K562 (cell line): ENCODE results near the gene PRKAG1. TPM values are rescaled to one million over a fixed set of nuclear protein-coding genes. Genes with fewer than 3 reads are reported as not detected.

Source experiments
- ATF1 ChIP-seq, 2 experiments: fragments of 450-650 bp in 1 of 2; IDR thresholded peaks; 2 replicates each; pipeline ENCODE4 v1.6.1; 2016; ENCODE audit warnings: missing compliant biosample characterization in 1 of 2, missing genetic modification characterization in 1 of 2
- HLTF ChIP-seq: fragments of 450-650 bp; IDR thresholded peaks from 2 replicates; pipeline ENCODE4 v1.6.1; 2016
- NCOA6 ChIP-seq: fragments of 450-650 bp; IDR thresholded peaks from 2 replicates; pipeline ENCODE4 v1.6.1; 2017; ENCODE audit warnings: mild to moderate bottlenecking
- SAFB ChIP-seq: fragments of 200-400 bp; formaldehyde crosslinking; IDR thresholded peaks from 2 replicates; pipeline ENCODE4 v1.6.1; 2017; ENCODE audit warnings: low read depth, low read length, borderline replicate concordance
- SNRNP70 ChIP-seq: fragments of 200-400 bp; formaldehyde crosslinking; optimal IDR thresholded peaks from 2 replicates; pipeline ENCODE3; 2017; ENCODE audit warnings: low read depth, low read length
- ZFX ChIP-seq: sonication (generic); formaldehyde crosslinking; IDR thresholded peaks from 2 replicates; pipeline ENCODE4 v1.8.0; 2022; ENCODE audit warnings: mild to moderate bottlenecking, missing genetic modification reagents, moderate library complexity
- ZNF444 ChIP-seq: fragments of 250-450 bp; sonication (Bioruptor Pico); IDR thresholded peaks from 2 replicates; pipeline ENCODE4 v1.4.0; 2020; ENCODE audit warnings: mild to moderate bottlenecking, moderate library complexity
- polyA plus RNA-seq, 8 experiments: library from polyadenylated mRNA; depleted of rRNA in 4 of 8; stranded (reverse) in 5 of 8; unstranded in 3 of 8; fragments of >200 nt; fragmentation: Nextera tagmentation in 2 of 8; fragmentation: Illumina TruSeq in 1 of 8; extraction: Ambion mirVana in 2 of 8; extraction: Trizol in 1 of 8; gene quantifications; 2 replicates each; pipeline versions ENCODE4 v1.2.1 to v1.2.3, GENCODE V29; 2011 to 2014; ENCODE audit warnings: inconsistent platforms in 1 of 8, missing spikeins in 1 of 8
- total RNA-seq, 7 experiments: library from RNA; depleted of rRNA in 6 of 7; stranded (reverse); fragments of >200 nt in 6 of 7; fragmentation: Illumina TruSeq in 2 of 7; extraction: Trizol in 2 of 7; gene quantifications; 2 replicates each; pipeline versions ENCODE4 v1.2.1 to v1.2.3, GENCODE V29; 2011 to 2021; ENCODE audit warnings: low replicate concordance in 1 of 7
- TF ChIP-seq, protein P1 (sequence below): sonication (generic); formaldehyde crosslinking; IDR thresholded peaks from 2 replicates; pipeline ENCODE4 v1.8.0; 2023; ENCODE audit warnings: mild to moderate bottlenecking, missing genetic modification reagents
- TF ChIP-seq, protein P2 (sequence below), 2 experiments: fragments of 200-800 bp in 1 of 2; sonication (Bioruptor generic) in 1 of 2; sonication (generic) in 1 of 2; formaldehyde crosslinking in 1 of 2; IDR thresholded peaks in 1 of 2; conservative IDR thresholded peaks in 1 of 2; 2 replicates each; pipeline versions ENCODE4 v1.5.0 to v1.6.1; 2016 to 2020; ENCODE audit warnings: missing compliant biosample characterization in 1 of 2, missing genetic modification characterization in 1 of 2, missing genetic modification reagents in 1 of 2
- TF ChIP-seq, protein P3 (sequence below), 3 experiments: IDR thresholded peaks in 2 of 3; conservative IDR thresholded peaks in 1 of 3; 2 replicates each; pipeline ENCODE4 v1.5.1; 2011 to 2012; ENCODE audit warnings: low read length in 3 of 3, mild to moderate bottlenecking in 3 of 3, control low read depth in 2 of 3, improper control_type of control experiment in 1 of 3, inconsistent platforms in 1 of 3, low read depth in 1 of 3, mixed read lengths in 1 of 3, moderate library complexity in 1 of 3; ENCODE audit not compliant: insufficient read depth in 2 of 3
- TF ChIP-seq, protein P4 (sequence below): fragments of 200-600 bp; sonication (generic); IDR thresholded peaks from one replicate; pipeline ENCODE4 v1.6.1; 2012; ENCODE audit warnings: mild to moderate bottlenecking, low read depth, low read length, inconsistent platforms

Gene PRKAG1
- total and polyA plus RNA-seq, 9 of the 15 experiments (the other 6 are each of a cell fraction or from before 2014, with no cell fraction given), result 51.1 to 126 (median 79.1) TPM

DNA sequence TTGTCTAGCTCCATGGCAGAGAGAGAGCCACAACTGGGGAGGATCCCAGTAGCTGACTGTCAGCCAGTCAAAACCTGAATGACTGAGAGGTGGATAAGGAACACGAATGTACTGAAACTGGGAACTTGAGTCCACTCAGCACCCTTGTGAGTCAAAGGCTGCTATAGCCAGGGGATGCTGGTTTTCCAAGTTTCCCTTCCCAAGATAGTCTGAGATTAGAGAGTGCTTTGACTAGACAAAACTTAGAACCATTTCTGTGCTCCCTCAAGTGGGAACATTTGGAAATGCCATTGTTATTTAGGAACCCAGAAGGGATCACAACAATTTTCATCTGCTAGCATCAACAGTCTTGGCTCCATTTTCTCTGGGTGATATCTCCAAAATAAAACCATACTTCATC, 4.0 kb downstream of the PRKAG1 start (continued):
- TF ChIP-seq, protein P1, sequence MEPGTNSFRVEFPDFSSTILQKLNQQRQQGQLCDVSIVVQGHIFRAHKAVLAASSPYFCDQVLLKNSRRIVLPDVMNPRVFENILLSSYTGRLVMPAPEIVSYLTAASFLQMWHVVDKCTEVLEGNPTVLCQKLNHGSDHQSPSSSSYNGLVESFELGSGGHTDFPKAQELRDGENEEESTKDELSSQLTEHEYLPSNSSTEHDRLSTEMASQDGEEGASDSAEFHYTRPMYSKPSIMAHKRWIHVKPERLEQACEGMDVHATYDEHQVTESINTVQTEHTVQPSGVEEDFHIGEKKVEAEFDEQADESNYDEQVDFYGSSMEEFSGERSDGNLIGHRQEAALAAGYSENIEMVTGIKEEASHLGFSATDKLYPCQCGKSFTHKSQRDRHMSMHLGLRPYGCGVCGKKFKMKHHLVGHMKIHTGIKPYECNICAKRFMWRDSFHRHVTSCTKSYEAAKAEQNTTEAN (CRISPR knock-in tag), result no peak
- TF ChIP-seq SAFB (no peak), HLTF (no peak), ATF1 (CRISPR knock-in tag; IDR thresholded peaks at IDR 0.05) (no peak), ATF1 (tag; IDR thresholded peaks at IDR 0.05) (0 out of 2 replicates have a peak, but pooled peaks have one; percentile 18), ZFX (CRISPR knock-in tag) (0 out of 2 replicates have a peak, but pooled peaks have one; percentile 20), ZNF444 (CRISPR knock-in tag) (no peak), NCOA6 (no peak), SNRNP70 (no peak)
- TF ChIP-seq, protein P2, sequence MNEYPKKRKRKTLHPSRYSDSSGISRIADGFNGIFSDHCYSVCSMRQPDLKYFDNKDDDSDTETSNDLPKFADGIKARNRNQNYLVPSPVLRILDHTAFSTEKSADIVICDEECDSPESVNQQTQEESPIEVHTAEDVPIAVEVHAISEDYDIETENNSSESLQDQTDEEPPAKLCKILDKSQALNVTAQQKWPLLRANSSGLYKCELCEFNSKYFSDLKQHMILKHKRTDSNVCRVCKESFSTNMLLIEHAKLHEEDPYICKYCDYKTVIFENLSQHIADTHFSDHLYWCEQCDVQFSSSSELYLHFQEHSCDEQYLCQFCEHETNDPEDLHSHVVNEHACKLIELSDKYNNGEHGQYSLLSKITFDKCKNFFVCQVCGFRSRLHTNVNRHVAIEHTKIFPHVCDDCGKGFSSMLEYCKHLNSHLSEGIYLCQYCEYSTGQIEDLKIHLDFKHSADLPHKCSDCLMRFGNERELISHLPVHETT (CRISPR knock-in tag; conservative IDR thresholded peaks at IDR 0.05 in 1 of 2, IDR thresholded peaks at IDR 0.05 in 1 of 2), result 0 out of 4 replicates have a peak, but pooled peaks of 1 of the 2 experiments have one; percentile 1
- TF ChIP-seq, protein P3, sequence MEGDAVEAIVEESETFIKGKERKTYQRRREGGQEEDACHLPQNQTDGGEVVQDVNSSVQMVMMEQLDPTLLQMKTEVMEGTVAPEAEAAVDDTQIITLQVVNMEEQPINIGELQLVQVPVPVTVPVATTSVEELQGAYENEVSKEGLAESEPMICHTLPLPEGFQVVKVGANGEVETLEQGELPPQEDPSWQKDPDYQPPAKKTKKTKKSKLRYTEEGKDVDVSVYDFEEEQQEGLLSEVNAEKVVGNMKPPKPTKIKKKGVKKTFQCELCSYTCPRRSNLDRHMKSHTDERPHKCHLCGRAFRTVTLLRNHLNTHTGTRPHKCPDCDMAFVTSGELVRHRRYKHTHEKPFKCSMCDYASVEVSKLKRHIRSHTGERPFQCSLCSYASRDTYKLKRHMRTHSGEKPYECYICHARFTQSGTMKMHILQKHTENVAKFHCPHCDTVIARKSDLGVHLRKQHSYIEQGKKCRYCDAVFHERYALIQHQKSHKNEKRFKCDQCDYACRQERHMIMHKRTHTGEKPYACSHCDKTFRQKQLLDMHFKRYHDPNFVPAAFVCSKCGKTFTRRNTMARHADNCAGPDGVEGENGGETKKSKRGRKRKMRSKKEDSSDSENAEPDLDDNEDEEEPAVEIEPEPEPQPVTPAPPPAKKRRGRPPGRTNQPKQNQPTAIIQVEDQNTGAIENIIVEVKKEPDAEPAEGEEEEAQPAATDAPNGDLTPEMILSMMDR (IDR thresholded peaks at IDR 0.05 in 2 of 3, conservative IDR thresholded peaks at IDR 0.05 in 1 of 3; ENCODE audit: insufficient read depth in 2 of 3, low read depth in 1 of 3, low read length in 3 of 3), result peak; percentile 37 to 45 (median 38); a peak in 4 of 6 replicates
- TF ChIP-seq, protein P4, sequence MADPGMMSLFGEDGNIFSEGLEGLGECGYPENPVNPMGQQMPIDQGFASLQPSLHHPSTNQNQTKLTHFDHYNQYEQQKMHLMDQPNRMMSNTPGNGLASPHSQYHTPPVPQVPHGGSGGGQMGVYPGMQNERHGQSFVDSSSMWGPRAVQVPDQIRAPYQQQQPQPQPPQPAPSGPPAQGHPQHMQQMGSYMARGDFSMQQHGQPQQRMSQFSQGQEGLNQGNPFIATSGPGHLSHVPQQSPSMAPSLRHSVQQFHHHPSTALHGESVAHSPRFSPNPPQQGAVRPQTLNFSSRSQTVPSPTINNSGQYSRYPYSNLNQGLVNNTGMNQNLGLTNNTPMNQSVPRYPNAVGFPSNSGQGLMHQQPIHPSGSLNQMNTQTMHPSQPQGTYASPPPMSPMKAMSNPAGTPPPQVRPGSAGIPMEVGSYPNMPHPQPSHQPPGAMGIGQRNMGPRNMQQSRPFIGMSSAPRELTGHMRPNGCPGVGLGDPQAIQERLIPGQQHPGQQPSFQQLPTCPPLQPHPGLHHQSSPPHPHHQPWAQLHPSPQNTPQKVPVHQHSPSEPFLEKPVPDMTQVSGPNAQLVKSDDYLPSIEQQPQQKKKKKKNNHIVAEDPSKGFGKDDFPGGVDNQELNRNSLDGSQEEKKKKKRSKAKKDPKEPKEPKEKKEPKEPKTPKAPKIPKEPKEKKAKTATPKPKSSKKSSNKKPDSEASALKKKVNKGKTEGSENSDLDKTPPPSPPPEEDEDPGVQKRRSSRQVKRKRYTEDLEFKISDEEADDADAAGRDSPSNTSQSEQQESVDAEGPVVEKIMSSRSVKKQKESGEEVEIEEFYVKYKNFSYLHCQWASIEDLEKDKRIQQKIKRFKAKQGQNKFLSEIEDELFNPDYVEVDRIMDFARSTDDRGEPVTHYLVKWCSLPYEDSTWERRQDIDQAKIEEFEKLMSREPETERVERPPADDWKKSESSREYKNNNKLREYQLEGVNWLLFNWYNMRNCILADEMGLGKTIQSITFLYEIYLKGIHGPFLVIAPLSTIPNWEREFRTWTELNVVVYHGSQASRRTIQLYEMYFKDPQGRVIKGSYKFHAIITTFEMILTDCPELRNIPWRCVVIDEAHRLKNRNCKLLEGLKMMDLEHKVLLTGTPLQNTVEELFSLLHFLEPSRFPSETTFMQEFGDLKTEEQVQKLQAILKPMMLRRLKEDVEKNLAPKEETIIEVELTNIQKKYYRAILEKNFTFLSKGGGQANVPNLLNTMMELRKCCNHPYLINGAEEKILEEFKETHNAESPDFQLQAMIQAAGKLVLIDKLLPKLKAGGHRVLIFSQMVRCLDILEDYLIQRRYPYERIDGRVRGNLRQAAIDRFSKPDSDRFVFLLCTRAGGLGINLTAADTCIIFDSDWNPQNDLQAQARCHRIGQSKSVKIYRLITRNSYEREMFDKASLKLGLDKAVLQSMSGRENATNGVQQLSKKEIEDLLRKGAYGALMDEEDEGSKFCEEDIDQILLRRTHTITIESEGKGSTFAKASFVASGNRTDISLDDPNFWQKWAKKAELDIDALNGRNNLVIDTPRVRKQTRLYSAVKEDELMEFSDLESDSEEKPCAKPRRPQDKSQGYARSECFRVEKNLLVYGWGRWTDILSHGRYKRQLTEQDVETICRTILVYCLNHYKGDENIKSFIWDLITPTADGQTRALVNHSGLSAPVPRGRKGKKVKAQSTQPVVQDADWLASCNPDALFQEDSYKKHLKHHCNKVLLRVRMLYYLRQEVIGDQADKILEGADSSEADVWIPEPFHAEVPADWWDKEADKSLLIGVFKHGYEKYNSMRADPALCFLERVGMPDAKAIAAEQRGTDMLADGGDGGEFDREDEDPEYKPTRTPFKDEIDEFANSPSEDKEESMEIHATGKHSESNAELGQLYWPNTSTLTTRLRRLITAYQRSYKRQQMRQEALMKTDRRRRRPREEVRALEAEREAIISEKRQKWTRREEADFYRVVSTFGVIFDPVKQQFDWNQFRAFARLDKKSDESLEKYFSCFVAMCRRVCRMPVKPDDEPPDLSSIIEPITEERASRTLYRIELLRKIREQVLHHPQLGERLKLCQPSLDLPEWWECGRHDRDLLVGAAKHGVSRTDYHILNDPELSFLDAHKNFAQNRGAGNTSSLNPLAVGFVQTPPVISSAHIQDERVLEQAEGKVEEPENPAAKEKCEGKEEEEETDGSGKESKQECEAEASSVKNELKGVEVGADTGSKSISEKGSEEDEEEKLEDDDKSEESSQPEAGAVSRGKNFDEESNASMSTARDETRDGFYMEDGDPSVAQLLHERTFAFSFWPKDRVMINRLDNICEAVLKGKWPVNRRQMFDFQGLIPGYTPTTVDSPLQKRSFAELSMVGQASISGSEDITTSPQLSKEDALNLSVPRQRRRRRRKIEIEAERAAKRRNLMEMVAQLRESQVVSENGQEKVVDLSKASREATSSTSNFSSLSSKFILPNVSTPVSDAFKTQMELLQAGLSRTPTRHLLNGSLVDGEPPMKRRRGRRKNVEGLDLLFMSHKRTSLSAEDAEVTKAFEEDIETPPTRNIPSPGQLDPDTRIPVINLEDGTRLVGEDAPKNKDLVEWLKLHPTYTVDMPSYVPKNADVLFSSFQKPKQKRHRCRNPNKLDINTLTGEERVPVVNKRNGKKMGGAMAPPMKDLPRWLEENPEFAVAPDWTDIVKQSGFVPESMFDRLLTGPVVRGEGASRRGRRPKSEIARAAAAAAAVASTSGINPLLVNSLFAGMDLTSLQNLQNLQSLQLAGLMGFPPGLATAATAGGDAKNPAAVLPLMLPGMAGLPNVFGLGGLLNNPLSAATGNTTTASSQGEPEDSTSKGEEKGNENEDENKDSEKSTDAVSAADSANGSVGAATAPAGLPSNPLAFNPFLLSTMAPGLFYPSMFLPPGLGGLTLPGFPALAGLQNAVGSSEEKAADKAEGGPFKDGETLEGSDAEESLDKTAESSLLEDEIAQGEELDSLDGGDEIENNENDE, result no peak
- TF ChIP-seq, all 486 proteins: peak for 8
